ENCODE data around the gene PSMD3. TPM values are rescaled to one million over a fixed set of nuclear protein-coding genes. Genes with fewer than 3 reads are reported as not detected.
"Not testable (repeated sequence)": the region's sequence is repeated elsewhere in the genome, so short reads cannot be mapped to it uniquely, and the experiment has no call there.

Gene PSMD3
- total RNA-seq, 1 donor from 2014 or later = 93.1 TPM

GRCh38 chr17:39946551-39947330 lies 33.9 kb upstream of the PSMD3 start:
- TF ChIP-seq CTCF (IDR thresholded peaks at IDR 0.05) = no peak
- Histone ChIP-seq H3K9me3 (no peaks in the 10 kb centered on the region), H3K27me3 (no peaks in the 10 kb centered on the region), H3K4me3 (no peak overlapping the region), H3K36me3 (no peaks in the 10 kb centered on the region), H3K27ac (no peak overlapping the region), H3K4me1 (no peaks in the 10 kb centered on the region)
- intact Hi-C loops (cut with DNase I) = no loop called here
- no peak for DNase-seq (ENCODE audit: low spot score in 2 of 2)

- H3K27me3 ChIP-seq; H3K27ac ChIP-seq; H3K4me1 ChIP-seq; H3K4me3 ChIP-seq; intact Hi-C loops (cut with DNase I); H3K9me3 ChIP-seq; DNase-seq (ENCODE audit: low spot score in 2 of 2); H3K36me3 ChIP-seq: not testable (repeated sequence)
Observed at GRCh38 chr17:39948489-39948828, 32.1 kb upstream of the PSMD3 start.

DNA sequence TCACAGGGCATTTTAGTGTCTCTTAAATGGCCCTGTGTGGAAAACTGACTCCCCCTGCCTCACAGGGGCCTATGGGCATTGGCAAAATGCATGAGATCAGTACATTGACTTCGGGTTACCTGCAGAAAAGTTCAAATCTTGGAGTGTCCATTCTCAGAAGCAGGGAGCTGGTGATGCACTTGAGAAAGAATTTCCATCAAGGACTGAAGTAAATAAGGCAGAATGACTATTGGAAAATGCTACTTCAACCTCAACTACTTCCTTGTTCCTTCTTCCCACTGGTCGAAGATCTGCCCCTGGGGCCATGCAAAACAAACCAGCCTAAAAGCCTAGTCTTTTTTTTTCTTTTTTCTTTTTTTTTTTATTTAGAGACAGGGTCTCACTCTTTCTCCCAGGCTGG lies 31.6 kb upstream of the PSMD3 start:
- H3K36me3 ChIP-seq = no peaks in the 10 kb centered on the region
- H3K9me3 ChIP-seq = no peaks in the 10 kb centered on the region
- DNase-seq (ENCODE audit: low spot score in 2 of 2) = no peak
- peaks cover 2 to 10% of the 10 kb centered on the region in 2 donors for H3K4me1 ChIP-seq
- TF ChIP-seq CTCF (IDR thresholded peaks at IDR 0.05) = no peak
- no peaks in the 10 kb centered on the region for H3K27me3 ChIP-seq
- no peak overlapping the region for H3K4me3 ChIP-seq
- H3K27ac ChIP-seq = no peak overlapping the region
- intact Hi-C loops (cut with DNase I) = no loop called here

GRCh38 chr17:39950871-39951348 lies 29.7 kb upstream of the PSMD3 start:
- Histone ChIP-seq H3K36me3 (no peaks in the 10 kb centered on the region), H3K4me1 (peaks cover 2 to 10% of the 10 kb centered on the region in 2 donors), H3K9me3 (no peaks in the 10 kb centered on the region), H3K27me3 (no peaks in the 10 kb centered on the region), H3K27ac (no peak overlapping the region), H3K4me3 (no peak overlapping the region)
- intact Hi-C loops (cut with DNase I) = no loop called here
- no peak for DNase-seq (ENCODE audit: low spot score in 2 of 2)
- TF ChIP-seq CTCF (IDR thresholded peaks at IDR 0.05) = no peak

GRCh38 chr17:39951924-39952679 lies 28.5 kb upstream of the PSMD3 start:
- H3K4me3 ChIP-seq = peak overlapping the region; percentile 45 to 58
- H3K27me3 ChIP-seq = no peaks in the 10 kb centered on the region
- no peak for TF ChIP-seq CTCF (IDR thresholded peaks at IDR 0.05)
- peaks cover 2 to 10% of the 10 kb centered on the region in 2 donors for H3K4me1 ChIP-seq
- H3K9me3 ChIP-seq = no peaks in the 10 kb centered on the region
- H3K36me3 ChIP-seq = no peaks in the 10 kb centered on the region
- peak overlapping the region in 1 of 2 donors; percentile 52 for H3K27ac ChIP-seq
- intact Hi-C loops (cut with DNase I) = loop anchor here (2.0 kb wide), 1 partner anchor 1967 kb away; the partner anchor contains the start of gene ACLY
- no peak for DNase-seq (ENCODE audit: low spot score in 2 of 2)
